HepG2 (cell line): Measurements from ENCODE around the gene RDH11. TPM values are rescaled to one million over a fixed set of nuclear protein-coding genes. Genes with fewer than 3 reads are reported as not detected.

Source experiments
- AHR ChIP-seq: IDR thresholded peaks from 2 replicates; pipeline ENCODE4 v1.6.1; 2018; ENCODE audit warnings: missing genetic modification reagents, missing compliant biosample characterization
- ARHGAP35 ChIP-seq: sonication (generic); formaldehyde crosslinking; IDR thresholded peaks from 2 replicates; pipeline ENCODE4 v1.9.0; 2022; ENCODE audit warnings: mild to moderate bottlenecking, inconsistent platforms, moderate library complexity, missing genetic modification reagents, borderline replicate concordance
- BORCS8-MEF2B ChIP-seq: sonication (generic); formaldehyde crosslinking; IDR thresholded peaks from 2 replicates; pipeline ENCODE4 v1.8.0; 2022; ENCODE audit warnings: mild to moderate bottlenecking, missing genetic modification reagents
- FIP1L1 ChIP-seq: fragments of 200-400 bp; formaldehyde crosslinking; IDR thresholded peaks from 2 replicates; pipeline ENCODE4 v1.6.1; 2018; ENCODE audit warnings: low read depth, mild to moderate bottlenecking, low read length, moderate library complexity, borderline replicate concordance; ENCODE audit not compliant: insufficient read depth
- FOXC1 ChIP-seq: sonication (generic); formaldehyde crosslinking; IDR thresholded peaks from 2 replicates; pipeline ENCODE4 v1.8.0; 2022; ENCODE audit warnings: mild to moderate bottlenecking, missing genetic modification reagents, borderline replicate concordance
- HNF1B ChIP-seq: sonication (generic); formaldehyde crosslinking; IDR thresholded peaks from 2 replicates; pipeline ENCODE4 v1.5.1; 2020; ENCODE audit warnings: mild to moderate bottlenecking, moderate library complexity, missing genetic modification reagents
- MAF1 ChIP-seq: sonication (generic); formaldehyde crosslinking; IDR thresholded peaks from 2 replicates; pipeline ENCODE4 v1.5.0; 2020; ENCODE audit warnings: missing genetic modification reagents, borderline replicate concordance
- NR2F6 ChIP-seq, 2 experiments: IDR thresholded peaks; 2 replicates each; pipeline ENCODE4 v1.6.1; 2016; ENCODE audit warnings: antibody characterized with exemption in 1 of 2, mild to moderate bottlenecking in 1 of 2
- RXRA ChIP-seq: sonication (generic); formaldehyde crosslinking; IDR thresholded peaks from 2 replicates; pipeline ENCODE4 v1.5.1; 2020; ENCODE audit warnings: missing genetic modification reagents
- TARDBP ChIP-seq: sonication (generic); formaldehyde crosslinking; IDR thresholded peaks from 2 replicates; pipeline ENCODE4 v1.8.0; 2022; ENCODE audit warnings: mild to moderate bottlenecking, missing genetic modification reagents
- ZNF629 ChIP-seq: sonication (generic); formaldehyde crosslinking; conservative IDR thresholded peaks from 2 replicates; pipeline ENCODE4 v1.5.0; 2020; ENCODE audit warnings: missing genetic modification reagents
- ZNF674 ChIP-seq: sonication (generic); formaldehyde crosslinking; IDR thresholded peaks from 2 replicates; pipeline ENCODE4 v1.5.0; 2020; ENCODE audit warnings: low read depth, mild to moderate bottlenecking, missing genetic modification reagents
- ZNF766 ChIP-seq: sonication (generic); formaldehyde crosslinking; IDR thresholded peaks from 2 replicates; pipeline ENCODE4 v1.5.0; 2020; ENCODE audit warnings: missing genetic modification reagents, borderline replicate concordance
- polyA plus RNA-seq, 8 experiments: library from polyadenylated mRNA; depleted of rRNA in 3 of 8; stranded (reverse) in 7 of 8; unstranded in 1 of 8; fragments of >200 nt; fragmentation: Illumina TruSeq in 4 of 8; extraction: Trizol in 4 of 8; gene quantifications; 2 replicates each; pipeline versions ENCODE4 v1.2.1 to v1.2.3, GENCODE V29; 2011 to 2016; ENCODE audit warnings: low read depth in 4 of 8, missing spikeins in 1 of 8, mixed read lengths in 1 of 8; ENCODE audit not compliant: insufficient read depth in 1 of 8
- total RNA-seq, 5 experiments: library from RNA; depleted of rRNA; stranded (reverse); fragments of >200 nt; fragmentation: Illumina TruSeq; extraction: Trizol; gene quantifications; 2 replicates each; pipeline ENCODE4 v1.2.3, GENCODE V29; 2016; ENCODE audit warnings: low read depth in 1 of 5
- TF ChIP-seq, protein P1 (sequence below): IDR thresholded peaks from 2 replicates; pipeline ENCODE4 v1.4.0; 2020; ENCODE audit warnings: mild to moderate bottlenecking, missing genetic modification reagents
- TF ChIP-seq, protein P2 (sequence below): sonication (generic); formaldehyde crosslinking; IDR thresholded peaks from 2 replicates; pipeline ENCODE4 v1.4.0; 2020; ENCODE audit warnings: missing genetic modification reagents
- TF ChIP-seq, protein P3 (sequence below): IDR thresholded peaks from 2 replicates; pipeline ENCODE4 v1.6.1; 2016; ENCODE audit warnings: mild to moderate bottlenecking, missing biosample characterization, missing genetic modification reagents

Gene RDH11
- total and polyA plus RNA-seq, 2 of the 13 experiments (the other 11 are each of a cell fraction or from before 2014, with no cell fraction given), result 106 to 131 TPM

- peak; percentile 63; the same call in 1 of the 2 replicates for TF ChIP-seq RXRA (CRISPR knock-in tag)
- TF ChIP-seq, protein P1, sequence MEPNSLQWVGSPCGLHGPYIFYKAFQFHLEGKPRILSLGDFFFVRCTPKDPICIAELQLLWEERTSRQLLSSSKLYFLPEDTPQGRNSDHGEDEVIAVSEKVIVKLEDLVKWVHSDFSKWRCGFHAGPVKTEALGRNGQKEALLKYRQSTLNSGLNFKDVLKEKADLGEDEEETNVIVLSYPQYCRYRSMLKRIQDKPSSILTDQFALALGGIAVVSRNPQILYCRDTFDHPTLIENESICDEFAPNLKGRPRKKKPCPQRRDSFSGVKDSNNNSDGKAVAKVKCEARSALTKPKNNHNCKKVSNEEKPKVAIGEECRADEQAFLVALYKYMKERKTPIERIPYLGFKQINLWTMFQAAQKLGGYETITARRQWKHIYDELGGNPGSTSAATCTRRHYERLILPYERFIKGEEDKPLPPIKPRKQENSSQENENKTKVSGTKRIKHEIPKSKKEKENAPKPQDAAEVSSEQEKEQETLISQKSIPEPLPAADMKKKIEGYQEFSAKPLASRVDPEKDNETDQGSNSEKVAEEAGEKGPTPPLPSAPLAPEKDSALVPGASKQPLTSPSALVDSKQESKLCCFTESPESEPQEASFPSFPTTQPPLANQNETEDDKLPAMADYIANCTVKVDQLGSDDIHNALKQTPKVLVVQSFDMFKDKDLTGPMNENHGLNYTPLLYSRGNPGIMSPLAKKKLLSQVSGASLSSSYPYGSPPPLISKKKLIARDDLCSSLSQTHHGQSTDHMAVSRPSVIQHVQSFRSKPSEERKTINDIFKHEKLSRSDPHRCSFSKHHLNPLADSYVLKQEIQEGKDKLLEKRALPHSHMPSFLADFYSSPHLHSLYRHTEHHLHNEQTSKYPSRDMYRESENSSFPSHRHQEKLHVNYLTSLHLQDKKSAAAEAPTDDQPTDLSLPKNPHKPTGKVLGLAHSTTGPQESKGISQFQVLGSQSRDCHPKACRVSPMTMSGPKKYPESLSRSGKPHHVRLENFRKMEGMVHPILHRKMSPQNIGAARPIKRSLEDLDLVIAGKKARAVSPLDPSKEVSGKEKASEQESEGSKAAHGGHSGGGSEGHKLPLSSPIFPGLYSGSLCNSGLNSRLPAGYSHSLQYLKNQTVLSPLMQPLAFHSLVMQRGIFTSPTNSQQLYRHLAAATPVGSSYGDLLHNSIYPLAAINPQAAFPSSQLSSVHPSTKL (CRISPR knock-in tag), result peak; percentile 67; the same call in 1 of the 2 replicates
- peak; percentile 67; the same call in 1 of the 2 replicates for TF ChIP-seq FOXC1 (CRISPR knock-in tag)
- peak; percentile 78 for TF ChIP-seq HNF1B (CRISPR knock-in tag)
- no peak for TF ChIP-seq ZNF674 (CRISPR knock-in tag)
- peak; percentile 53; the same call in 1 of the 2 replicates for TF ChIP-seq ARHGAP35 (CRISPR knock-in tag)
- TF ChIP-seq AHR (CRISPR knock-in tag), result peak; percentile 70; the same call in 1 of the 2 replicates
- TF ChIP-seq BORCS8-MEF2B (CRISPR knock-in tag), result peak; percentile 32; the same call in 1 of the 2 replicates
- no peak for TF ChIP-seq FIP1L1
- TF ChIP-seq ZNF629 (CRISPR knock-in tag), result 0 out of 2 replicates have a peak, but pooled peaks have one; percentile 17
- no peak for TF ChIP-seq MAF1 (CRISPR knock-in tag)
- TF ChIP-seq, protein P2, sequence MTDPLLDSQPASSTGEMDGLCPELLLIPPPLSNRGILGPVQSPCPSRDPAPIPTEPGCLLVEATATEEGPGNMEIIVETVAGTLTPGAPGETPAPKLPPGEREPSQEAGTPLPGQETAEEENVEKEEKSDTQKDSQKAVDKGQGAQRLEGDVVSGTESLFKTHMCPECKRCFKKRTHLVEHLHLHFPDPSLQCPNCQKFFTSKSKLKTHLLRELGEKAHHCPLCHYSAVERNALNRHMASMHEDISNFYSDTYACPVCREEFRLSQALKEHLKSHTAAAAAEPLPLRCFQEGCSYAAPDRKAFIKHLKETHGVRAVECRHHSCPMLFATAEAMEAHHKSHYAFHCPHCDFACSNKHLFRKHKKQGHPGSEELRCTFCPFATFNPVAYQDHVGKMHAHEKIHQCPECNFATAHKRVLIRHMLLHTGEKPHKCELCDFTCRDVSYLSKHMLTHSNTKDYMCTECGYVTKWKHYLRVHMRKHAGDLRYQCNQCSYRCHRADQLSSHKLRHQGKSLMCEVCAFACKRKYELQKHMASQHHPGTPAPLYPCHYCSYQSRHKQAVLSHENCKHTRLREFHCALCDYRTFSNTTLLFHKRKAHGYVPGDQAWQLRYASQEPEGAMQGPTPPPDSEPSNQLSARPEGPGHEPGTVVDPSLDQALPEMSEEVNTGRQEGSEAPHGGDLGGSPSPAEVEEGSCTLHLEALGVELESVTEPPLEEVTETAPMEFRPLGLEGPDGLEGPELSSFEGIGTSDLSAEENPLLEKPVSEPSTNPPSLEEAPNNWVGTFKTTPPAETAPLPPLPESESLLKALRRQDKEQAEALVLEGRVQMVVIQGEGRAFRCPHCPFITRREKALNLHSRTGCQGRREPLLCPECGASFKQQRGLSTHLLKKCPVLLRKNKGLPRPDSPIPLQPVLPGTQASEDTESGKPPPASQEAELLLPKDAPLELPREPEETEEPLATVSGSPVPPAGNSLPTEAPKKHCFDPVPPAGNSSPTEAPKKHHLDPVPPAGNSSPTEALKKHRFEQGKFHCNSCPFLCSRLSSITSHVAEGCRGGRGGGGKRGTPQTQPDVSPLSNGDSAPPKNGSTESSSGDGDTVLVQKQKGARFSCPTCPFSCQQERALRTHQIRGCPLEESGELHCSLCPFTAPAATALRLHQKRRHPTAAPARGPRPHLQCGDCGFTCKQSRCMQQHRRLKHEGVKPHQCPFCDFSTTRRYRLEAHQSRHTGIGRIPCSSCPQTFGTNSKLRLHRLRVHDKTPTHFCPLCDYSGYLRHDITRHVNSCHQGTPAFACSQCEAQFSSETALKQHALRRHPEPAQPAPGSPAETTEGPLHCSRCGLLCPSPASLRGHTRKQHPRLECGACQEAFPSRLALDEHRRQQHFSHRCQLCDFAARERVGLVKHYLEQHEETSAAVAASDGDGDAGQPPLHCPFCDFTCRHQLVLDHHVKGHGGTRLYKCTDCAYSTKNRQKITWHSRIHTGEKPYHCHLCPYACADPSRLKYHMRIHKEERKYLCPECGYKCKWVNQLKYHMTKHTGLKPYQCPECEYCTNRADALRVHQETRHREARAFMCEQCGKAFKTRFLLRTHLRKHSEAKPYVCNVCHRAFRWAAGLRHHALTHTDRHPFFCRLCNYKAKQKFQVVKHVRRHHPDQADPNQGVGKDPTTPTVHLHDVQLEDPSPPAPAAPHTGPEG (CRISPR knock-in tag), result no peak
- TF ChIP-seq TARDBP (CRISPR knock-in tag), result peak; percentile 72
- TF ChIP-seq ZNF766 (CRISPR knock-in tag), result peak; percentile 40; the same call in 1 of the 2 replicates
- TF ChIP-seq, protein P3, sequence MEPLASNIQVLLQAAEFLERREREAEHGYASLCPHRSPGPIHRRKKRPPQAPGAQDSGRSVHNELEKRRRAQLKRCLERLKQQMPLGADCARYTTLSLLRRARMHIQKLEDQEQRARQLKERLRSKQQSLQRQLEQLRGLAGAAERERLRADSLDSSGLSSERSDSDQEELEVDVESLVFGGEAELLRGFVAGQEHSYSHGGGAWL (CRISPR knock-in tag), result peak; percentile 38; the same call in 1 of the 2 replicates
- TF ChIP-seq NR2F6 (IDR thresholded peaks at IDR 0.05), result peak; percentile 53; the same call in 1 of the 2 replicates
- peak; percentile 17; the same call in 1 of the 2 replicates for TF ChIP-seq NR2F6 (CRISPR knock-in tag; IDR thresholded peaks at IDR 0.05)
Observed at GRCh38 chr14:67729072-67729885, 33.7 kb upstream of the RDH11 start (continued).
